OCI-LY3 (cell line): ENCODE measurements around the gene NPPB.
"Not testable (repeated sequence)": the region's sequence is repeated elsewhere in the genome, so short reads cannot be mapped to it uniquely, and the experiment has no call there.

Source experiments
- H2AFZ ChIP-seq: fragments of 200-600, 300-600 bp; shearing (Covaris generic); 2 replicates; pipeline ENCODE4 v1.6.0; 2014; ENCODE audit warnings: antibody characterized with exemption, low read depth, low read length
- H3K27ac ChIP-seq: fragments of 200-600, 300-600 bp; sonication (generic); 2 replicates; pipeline ENCODE4 v1.5.1; 2014; ENCODE audit warnings: mild to moderate bottlenecking, low read length, moderate library complexity, mixed read lengths
- H3K27me3 ChIP-seq: fragments of 200-600, 300-600 bp; sonication (generic); 2 replicates; pipeline ENCODE4 v1.6.1; 2014; ENCODE audit warnings: low read depth, low read length, mixed read lengths
- H3K36me3 ChIP-seq: fragments of 200-600, 300-600 bp; sonication (generic); replicated peaks from 2 replicates; pipeline ENCODE3; 2014; ENCODE audit warnings: low read depth, low read length, mixed read lengths
- H3K4me1 ChIP-seq: fragments of 300-600, 200-600 bp; sonication (generic); 2 replicates; pipeline ENCODE4 v1.6.1; 2014; ENCODE audit warnings: low read length, mixed read lengths
- H3K4me2 ChIP-seq: fragments of 200-600, 300-600 bp; sonication (generic); 2 replicates; pipeline ENCODE4 v1.6.1; 2014; ENCODE audit warnings: low read length, mixed read lengths
- H3K4me3 ChIP-seq: fragments of 300-600, 200-600 bp; sonication (generic); 2 replicates; pipeline ENCODE4 v1.5.1; 2014; ENCODE audit warnings: antibody characterized with exemption, mild to moderate bottlenecking, low read length, moderate library complexity
- H3K79me2 ChIP-seq: fragments of 300-600, 200-600 bp; shearing (Covaris generic); 2 replicates; pipeline ENCODE4 v1.6.1; 2014; ENCODE audit warnings: mild to moderate bottlenecking, low read length, mixed read lengths
- H3K9ac ChIP-seq: fragments of 300-600, 200-600 bp; shearing (Covaris generic); 2 replicates; pipeline ENCODE4 v1.6.0; 2014; ENCODE audit warnings: mild to moderate bottlenecking, low read length, moderate library complexity
- H3K9me3 ChIP-seq: fragments of 200-600, 300-600 bp; shearing (Covaris generic); 2 replicates; pipeline ENCODE4 v1.6.1; 2014; ENCODE audit warnings: low read length, mixed read lengths; ENCODE audit not compliant: insufficient read depth
- H4K20me1 ChIP-seq: fragments of 200-600, 300-600 bp; sonication (generic); 2 replicates; pipeline ENCODE4 v1.6.1; 2016; ENCODE audit warnings: low read length, mixed read lengths; ENCODE audit not compliant: insufficient read depth
- CTCF ChIP-seq: fragments of 200-600, 300-600 bp; sonication (generic); IDR thresholded peaks from 2 replicates; pipeline ENCODE4 v1.5.1; 2014; ENCODE audit warnings: antibody characterized with exemption, low read length, low read depth
- EZH2phosphoT487 ChIP-seq: fragments of 200-600 bp; shearing (Covaris generic); IDR thresholded peaks from 2 replicates; pipeline ENCODE4 v1.6.1; 2018; ENCODE audit warnings: antibody characterized with exemption, mixed run types, low read depth

The NPPB gene

GRCh38 chr1:11898086-11898785 lies 39.5 kb upstream of the NPPB start:
- Histone ChIP-seq H3K4me2 (no peak overlapping the region), H3K27me3 (no peaks in the 10 kb centered on the region), H3K27ac (no peak overlapping the region), H3K9ac (no peak overlapping the region), H3K36me3 (no peaks in the 10 kb centered on the region), H3K79me2 (no peaks in the 10 kb centered on the region), H3K9me3 (no peaks in the 10 kb centered on the region), H4K20me1 (no peaks in the 10 kb centered on the region), H2AFZ (no peak overlapping the region), H3K4me3 (no peak overlapping the region), H3K4me1 (peaks cover 10% of the 10 kb centered on the region)
- no peak for TF ChIP-seq EZH2phosphoT487
- no peak for TF ChIP-seq CTCF

GRCh38 chr1:11894501-11894900 lies 35.8 kb upstream of the NPPB start:
- H3K4me3 ChIP-seq, H3K36me3 ChIP-seq, H3K27ac ChIP-seq, H3K27me3 ChIP-seq, H3K9ac ChIP-seq, H3K79me2 ChIP-seq, H2AFZ ChIP-seq, H3K4me2 ChIP-seq, H3K9me3 ChIP-seq, H4K20me1 ChIP-seq, H3K4me1 ChIP-seq: not testable (repeated sequence)

- H4K20me1 ChIP-seq, result no peaks in the 10 kb centered on the region
- H3K27ac ChIP-seq, result no peak overlapping the region
- TF ChIP-seq CTCF (peak; percentile 81), EZH2phosphoT487 (no peak)
- no peaks in the 10 kb centered on the region for H3K9me3 ChIP-seq
- no peak overlapping the region for H2AFZ ChIP-seq
- H3K4me1 ChIP-seq, result no peaks in the 10 kb centered on the region
- no peaks in the 10 kb centered on the region for H3K36me3 ChIP-seq
- no peak overlapping the region for H3K4me2 ChIP-seq
- H3K79me2 ChIP-seq, result no peaks in the 10 kb centered on the region
- no peak overlapping the region for H3K9ac ChIP-seq
- no peak overlapping the region for H3K4me3 ChIP-seq
- no peaks in the 10 kb centered on the region for H3K27me3 ChIP-seq
Measured at GRCh38 chr1:11893907-11894251, 35.1 kb upstream of the NPPB start.

- Histone ChIP-seq H3K4me2 (no peak overlapping the region), H3K36me3 (no peaks in the 10 kb centered on the region), H3K79me2 (no peaks in the 10 kb centered on the region), H4K20me1 (no peaks in the 10 kb centered on the region), H3K27me3 (no peaks in the 10 kb centered on the region), H3K27ac (no peak overlapping the region), H3K4me1 (no peaks in the 10 kb centered on the region), H3K4me3 (no peak overlapping the region), H3K9me3 (no peaks in the 10 kb centered on the region), H3K9ac (no peak overlapping the region), H2AFZ (no peak overlapping the region)
- TF ChIP-seq CTCF, result no peak
- no peak for TF ChIP-seq EZH2phosphoT487
Measured at GRCh38 chr1:11891433-11892186, 32.9 kb upstream of the NPPB start.
